GM19324 (cell line): ENCODE results near the gene DLST.
A peak's percentile ranks its signal among the peaks of the same experiment; 100 is the strongest.

ENCODE experiments used
- ATAC-seq: cut with Tn5 transposase; IDR thresholded peaks from one replicate; pipeline ENCODE4 v1.9.1; 2021; ENCODE audit warnings: mild to moderate bottlenecking, moderate library complexity; ENCODE audit not compliant: unreplicated experiment, low FRiP score

Gene DLST

DNA sequence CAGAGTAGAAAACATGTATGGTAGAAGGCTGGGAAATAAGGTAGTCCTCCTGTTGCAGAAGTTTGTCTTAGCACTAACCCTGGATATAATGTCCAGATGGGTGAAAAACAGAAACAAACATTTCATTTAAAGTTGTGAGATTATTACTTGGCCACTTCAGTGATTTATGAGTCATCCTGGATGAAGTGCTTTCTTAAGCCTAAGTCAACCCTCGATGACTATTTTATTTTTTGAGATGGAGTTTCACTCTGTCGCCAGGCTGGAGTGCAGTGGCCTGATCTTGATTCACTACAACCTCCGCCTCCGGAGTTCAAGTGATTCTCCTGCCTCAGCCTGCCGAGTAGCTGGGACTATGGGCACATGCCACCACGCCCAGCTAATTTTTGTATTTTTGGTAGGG is 10.2 kb downstream of the DLST start:
- no peak for ATAC-seq

DNA sequence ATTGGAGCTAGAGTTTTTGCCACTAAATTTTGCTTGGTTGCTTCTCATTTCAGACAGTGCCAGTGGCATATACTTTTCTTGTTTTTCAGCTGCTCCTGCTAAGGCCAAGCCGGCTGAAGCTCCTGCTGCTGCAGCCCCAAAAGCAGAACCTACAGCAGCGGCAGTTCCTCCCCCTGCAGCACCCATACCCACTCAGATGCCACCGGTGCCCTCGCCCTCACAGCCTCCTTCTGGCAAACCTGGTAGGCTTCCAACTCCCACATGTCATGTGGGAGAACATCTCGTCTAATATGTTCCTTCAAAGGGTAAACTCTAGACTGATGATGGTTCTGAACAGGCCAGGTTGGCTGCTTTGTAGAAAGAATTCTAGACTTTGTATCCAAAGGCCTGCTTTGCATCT is 11.0 kb downstream of the DLST start:
- no peak for ATAC-seq

DNA sequence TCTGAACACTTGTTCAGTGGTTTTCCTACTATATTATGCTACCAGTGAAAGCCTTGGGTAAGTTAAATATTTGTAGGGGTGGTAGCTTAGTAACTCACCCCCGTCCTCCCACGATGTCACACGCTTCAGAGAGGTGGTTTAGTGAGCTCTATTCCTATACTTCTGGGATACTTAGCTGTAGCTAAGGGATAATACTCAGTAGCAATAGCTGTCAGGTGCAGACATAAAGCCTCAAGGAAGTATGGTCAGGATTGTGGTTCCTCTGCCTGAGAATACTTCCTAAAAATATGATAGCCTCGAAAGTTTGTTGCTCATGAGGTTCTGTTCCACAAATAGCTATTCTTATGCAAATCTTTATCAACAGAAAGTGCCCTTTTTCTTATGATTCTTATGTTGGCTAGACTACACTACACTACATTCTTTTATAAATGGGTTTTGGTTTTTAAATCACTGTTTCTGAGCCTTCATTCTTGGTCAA is 11.9 kb downstream of the DLST start:
- peak; percentile 56 for ATAC-seq

DNA sequence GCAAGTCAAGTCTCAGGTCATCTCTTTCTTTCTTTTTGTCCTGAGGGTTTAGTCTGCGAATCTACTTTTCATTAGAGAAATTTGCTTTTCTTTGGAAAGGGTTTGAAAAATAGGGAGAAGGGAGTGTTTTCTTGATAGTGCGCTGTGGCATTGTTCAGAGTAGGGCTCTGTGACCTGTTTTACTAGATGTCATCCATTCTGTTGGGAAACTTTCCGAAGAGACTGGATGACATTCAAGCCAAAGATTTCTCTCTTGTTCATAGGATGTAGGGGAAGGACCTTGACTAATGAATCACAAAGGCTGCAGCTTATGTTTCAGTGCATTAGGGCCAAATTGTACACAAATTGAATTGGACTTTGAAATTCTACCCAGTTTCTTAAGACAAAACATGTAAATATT is 14.7 kb downstream of the DLST start:
- no peak for ATAC-seq

DNA sequence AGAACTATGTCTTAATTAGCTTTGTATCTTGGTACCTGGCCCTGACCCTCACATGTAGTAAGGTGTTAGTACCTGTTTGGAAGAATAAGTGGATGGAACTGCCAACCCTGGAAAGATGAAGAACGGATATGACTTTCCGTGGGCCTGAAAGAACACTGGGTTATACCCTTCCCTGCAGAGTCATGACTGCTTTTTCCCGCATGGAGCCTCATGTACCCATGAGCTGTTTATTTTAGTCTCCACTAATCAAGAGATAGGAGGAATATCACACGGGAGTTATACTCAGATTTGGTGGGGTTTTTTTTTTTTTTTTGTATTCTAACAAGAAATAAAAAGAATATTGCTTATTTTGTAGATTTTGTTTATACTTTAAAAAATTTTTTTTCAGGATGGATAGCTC is 15.9 kb downstream of the DLST start:
- no peak for ATAC-seq

DNA sequence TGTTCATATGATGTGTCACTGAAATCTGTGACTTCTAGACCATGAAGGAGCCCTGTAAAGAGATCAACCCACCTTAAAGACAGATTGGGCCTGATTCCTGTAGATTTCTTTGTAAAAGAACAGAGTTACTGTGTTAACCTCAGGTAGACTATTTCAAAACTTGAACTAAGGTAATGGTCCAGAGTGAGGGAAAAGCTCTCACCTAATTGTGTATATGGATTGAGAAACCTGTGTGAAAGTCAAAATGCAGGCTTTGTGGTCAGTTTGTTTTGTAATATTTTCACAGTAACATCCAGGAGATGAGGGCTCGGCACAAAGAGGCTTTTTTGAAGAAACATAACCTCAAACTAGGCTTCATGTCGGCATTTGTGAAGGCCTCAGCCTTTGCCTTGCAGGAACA is 16.4 kb downstream of the DLST start:
- no peak for ATAC-seq

DNA sequence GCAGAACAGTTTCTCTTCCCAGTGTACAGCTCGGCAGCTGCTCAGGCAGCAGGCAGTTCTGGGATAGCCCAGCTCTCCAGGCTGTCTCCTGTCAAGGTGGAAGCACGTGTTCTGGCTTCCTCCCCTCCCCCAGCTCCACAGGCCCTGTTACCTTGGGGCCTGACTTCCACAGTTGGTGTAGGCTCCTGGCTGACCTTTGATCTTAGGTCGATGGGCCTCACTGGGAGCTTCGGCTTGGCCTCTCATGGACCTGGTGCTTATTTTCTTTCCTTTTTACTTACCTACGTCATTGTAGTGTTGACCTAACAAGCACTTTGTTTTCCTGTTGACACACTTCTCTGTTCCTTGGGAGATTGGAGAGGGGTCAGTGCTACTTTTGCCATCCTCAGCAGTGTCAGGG is 17.0 kb downstream of the DLST start:
- no peak for ATAC-seq

DNA sequence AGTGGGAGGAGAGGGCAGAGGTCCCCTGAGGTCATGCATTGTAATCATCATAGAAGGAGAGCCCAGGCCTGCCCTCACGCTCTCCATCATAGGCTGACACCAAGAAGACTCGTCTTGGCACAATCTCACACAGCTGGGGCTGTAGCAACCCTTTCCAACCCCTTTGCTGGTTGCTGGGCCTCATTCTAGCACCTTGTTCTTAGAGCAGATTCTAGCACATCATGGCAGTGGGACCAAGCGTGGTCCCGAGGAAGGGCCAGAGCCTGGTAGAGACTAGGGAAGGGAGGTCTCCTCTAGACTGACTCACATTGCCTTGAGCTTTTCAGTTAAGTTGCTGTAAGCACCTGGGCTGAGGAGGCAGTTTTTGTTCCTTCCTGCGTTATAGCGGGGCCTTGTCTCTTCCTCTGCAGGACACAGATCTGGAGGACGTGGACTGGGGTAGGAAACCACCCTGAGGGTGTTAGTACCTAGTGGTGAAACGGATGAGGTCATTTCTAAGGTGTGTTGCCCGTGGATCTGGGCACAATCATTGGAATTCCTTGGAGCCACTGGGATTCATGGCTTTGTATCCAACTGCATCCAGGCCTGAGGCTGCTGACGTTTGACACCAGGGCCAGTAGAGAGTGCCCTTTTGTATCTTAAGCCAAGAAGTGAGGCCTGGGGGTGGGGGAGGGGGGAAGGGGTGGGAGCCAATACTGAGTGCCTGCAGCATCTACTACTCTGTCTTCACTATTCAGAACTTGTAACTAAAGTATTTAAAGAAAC is 21.4 kb downstream of the DLST start:
- ATAC-seq = no peak

DNA sequence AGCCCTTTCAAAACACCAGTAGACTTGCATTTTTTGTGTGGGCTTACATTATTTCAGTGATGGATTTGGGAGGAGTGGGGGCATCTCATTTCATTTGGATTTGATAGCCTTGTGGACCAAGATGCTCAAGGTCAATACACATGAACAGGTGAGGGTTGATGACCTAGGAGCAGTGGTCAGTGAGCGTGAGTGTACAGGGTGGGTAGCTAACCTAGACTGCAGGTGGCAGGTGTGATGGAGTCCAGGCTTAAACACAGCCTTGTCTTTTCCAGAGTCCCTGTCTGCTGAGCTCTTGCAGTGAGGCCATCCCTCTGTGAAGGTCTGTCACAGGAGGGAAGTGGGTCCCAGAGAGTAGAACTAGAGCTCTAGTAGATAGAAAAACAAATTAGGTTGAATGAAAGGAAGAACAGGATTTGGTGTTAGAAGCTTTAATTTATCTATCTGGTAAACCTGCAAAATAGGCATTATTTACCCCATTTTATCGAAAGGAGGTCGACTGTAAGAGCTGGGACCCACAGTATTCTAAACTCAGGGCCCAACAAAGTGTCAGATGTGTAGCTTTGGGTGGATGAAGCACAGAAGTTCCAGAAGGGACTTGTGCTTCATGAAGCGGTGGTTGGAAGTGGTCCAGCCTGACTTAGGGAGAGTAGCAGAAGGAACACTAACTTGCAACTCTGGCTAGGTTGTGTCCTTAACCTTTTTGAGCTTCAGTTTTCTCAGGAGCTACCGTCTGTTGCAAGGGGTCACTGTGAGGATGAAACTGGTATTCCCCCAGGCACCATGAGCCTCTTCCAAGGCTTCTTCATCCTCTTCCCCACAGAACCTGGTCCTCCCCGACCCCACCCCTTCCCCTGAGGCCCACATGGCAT is 23.2 kb downstream of the DLST start:
- ATAC-seq = no peak

DNA sequence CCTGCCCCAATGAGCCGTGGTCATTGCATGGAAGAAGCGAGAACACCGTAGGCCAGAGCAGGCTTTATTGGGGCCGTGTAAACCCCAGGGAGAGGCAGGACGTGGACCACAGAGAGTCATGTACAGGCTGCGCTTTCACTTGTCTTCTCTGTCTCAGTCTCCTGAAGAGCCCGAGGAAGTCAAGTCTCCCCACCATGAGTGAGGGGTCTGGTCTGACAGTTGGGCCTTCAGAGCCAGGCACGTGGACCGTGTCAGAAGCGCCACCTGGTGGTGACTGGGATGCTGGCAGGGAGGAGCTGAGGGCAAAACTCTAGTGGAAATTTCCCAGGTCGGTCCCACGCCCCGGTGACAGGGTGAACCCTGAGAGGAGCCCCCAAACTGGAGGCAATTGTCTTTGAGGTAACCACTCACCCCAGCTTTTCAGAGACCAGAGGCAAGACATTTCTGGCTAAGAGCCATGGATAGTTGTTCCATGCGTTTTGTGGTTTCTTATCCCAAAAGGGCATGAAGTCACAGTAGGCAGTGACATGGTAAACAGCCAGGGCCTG is 24.0 kb downstream of the DLST start:
- ATAC-seq = no peak

DNA sequence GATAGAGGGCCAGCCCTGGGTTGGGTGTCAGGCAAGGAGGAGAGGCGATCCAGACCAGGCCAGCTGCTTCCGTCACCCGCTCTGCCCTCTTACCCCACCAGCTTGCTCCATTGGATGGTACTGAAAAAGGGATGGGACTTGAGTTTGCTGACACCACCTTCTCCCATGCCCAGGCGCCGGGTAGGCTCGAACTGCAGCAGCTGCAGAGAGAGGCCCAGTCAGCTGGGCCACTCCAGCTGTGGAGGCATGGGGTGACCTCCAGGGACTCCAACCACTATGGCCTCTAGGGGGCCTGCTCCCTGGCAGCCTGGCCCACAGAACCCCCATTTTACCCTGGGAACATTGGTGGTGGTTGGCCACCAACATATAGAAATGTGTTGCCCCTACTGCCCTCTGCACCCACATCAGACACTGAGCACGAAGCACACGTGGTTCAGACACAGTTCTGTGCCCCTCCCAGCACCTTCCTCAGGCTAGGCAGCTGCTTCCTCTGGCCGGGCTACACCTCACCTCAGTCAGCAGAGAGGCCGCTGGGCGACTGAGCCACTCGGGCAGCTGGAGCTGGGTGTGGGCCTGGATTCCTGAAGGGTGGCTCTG is 25.3 kb downstream of the DLST start:
- no peak for ATAC-seq

DNA sequence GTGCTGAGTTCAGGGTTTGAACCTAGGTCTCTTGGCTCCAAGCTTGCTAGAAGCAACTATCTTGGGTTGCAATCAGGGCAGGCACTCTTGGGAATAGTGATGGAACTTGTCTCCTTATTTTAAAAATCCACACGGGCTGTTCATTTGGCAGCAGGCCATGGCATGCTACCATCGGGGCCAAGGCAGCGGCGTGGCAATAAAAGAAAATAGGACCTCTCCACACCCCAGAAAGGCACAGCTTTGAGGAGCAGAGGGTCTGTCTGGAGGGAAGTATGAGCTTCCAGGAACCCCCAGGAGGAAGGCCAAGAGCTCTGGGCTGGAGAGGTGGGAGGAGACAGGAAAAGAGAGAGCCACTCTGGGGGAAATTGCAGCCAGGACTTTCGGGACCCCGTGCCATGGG is 26.0 kb downstream of the DLST start:
- ATAC-seq = no peak

DNA sequence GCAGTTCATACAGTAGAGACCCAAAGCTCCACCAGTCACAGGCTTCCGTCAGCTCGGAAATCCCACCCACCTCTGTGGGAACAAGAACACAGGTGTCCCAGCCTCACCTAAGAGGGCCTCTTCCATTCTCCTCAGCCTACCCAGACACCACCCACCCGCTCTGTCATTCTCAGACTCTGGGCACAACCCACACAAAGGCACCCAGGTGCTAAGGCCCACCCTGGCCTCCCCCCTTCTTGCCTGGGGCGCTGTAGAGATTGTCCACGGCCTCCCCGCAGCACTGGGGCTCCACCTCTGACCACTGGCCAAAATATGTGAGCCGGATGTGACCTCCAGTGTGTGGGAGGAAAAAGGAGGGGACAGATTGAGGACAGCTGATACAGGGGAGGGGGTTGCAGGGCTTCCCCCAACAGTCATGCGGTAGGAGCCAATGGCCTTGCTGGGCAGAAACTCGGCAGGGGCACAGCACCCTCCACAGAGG is 27.2 kb downstream of the DLST start:
- no peak for ATAC-seq

DNA sequence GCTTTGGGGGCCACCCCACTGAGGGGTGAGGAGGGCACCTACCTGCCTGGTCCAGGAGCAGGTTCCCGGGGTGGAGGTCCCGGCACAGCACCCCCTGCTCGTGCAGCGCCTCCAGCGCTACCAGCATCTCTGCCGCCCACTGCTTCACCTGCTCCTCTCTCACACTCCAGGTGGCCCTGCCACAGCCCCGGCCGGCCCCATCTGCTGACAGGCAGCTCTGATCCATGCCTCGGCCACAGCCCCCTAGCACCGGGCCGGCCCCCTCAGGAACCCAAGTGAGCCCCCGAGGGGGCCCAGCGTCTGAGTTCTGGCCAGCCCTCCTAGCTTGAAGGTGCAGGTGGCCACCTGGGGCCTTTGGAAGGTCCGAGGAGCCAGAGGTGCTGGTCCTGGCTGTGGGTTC is 27.8 kb downstream of the DLST start:
- ATAC-seq = no peak

DNA sequence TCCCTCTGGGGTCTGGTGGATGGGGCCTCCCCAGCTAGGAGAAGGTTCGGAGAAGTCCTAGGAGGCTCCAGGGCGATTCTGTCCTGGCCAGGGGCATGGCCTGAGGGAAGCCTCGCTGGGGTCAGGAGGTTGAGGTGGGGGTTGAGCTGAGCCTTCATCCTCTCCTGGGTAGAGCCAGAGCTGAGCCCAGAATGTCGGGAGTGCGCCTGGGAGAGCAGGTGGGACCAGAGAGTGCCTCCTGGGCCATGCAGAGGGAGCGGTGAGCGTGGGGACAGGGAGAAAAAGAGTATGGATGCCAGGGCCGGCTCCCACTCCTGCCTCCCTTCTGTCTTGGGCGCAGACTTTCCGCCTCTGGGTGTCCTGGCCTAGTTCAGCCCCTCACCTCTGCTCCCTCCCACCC is 28.2 kb downstream of the DLST start:
- no peak for ATAC-seq

DNA sequence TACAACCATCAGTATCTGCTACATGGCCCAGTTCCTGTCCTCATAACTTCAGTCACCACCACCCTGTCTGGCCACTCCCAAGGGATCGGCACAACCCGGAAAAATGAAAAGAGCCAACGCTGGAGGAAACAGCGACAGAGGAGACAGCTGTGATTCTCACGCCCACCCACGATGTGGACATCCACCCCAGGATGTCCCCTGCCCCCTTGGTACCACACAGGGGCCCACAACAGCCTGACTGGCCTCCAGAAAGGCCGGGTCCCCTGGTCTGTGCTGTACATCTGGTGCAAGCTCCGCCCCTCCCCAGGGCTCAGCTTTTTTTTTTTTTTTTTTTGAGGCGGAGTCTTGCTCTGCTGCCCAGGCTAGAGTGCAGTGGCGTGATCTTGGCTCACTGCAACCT is 28.8 kb downstream of the DLST start:
- ATAC-seq = no peak

DNA sequence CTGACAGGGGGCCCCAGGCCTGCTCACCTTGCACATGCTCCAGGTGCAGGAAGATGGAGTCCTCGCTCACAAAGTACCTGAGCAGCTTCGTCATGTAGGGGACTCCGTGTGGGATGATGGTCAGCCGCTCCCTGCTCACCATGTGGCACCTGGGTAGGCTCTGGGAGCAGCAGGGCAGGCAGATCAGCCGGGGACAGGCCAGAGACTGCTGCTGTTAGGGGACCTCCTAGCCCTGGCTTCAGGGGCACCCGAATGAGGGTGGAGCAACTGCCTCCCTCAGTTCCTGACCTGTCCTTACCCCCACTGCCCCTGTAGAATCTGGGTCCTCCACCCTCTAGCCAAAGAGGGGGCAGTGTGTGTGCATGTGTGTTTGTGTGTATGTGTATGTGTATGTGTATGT is 29.5 kb downstream of the DLST start:
- ATAC-seq = no peak

DNA sequence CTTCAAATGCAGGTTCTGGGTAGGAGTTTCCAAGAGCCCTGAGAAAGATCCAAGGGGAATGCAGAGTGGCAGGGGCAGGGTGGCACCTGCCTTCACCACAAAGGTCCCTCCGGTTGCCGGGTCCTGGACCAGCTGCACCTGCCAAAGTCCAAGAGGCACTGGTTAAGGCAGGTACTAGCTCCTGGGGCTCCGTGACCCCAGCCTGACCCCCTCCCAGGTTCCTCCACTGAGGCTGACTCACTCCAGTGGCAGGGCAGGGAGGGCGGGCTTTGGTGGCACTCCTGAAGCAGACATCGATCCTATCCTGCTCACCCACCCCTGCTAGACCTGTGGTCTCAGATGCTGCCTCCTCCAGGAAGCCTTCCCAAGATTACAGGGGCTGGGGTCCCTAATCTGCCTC is 30.0 kb downstream of the DLST start:
- no peak for ATAC-seq

DNA sequence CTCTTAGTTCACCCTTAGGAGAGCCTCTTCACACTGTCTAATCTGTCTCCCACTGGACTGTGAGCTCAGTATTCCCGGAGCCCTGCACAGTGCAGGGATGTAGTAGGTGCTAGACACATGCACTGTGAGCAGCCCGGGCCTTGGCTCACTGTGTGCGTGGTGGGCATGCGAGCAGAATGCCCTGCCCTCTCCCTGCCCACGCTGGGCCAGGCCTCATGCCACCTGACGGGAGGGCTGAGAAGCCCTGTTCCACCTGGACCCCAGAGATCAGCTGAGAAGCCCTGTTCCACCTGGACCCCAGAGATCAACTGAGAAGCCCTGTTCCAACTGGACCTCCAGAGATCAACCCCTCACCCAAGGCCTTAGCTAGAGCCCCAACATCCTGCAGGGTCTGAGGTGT is 30.4 kb downstream of the DLST start:
- no peak for ATAC-seq

DNA sequence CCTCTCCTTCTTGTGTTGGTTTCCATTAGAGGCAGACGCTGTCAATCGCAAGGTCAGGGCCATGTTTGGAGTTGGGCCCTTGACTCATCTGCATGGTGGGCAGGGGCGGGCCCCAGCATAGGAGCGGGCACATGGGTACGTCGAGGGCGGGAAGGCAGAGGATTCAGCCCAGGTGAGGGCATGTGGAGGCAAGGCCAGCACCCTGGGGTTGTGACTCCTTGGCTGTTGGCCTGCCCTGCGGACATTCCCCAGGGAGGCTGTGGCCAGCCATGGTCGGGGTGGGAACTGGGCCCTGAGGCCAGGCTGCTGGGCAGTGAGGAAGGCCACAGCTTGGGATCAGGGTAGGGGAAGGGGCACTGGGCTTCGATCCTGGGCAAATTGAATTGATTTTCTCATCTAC is 31.1 kb downstream of the DLST start:
- ATAC-seq = no peak

DNA sequence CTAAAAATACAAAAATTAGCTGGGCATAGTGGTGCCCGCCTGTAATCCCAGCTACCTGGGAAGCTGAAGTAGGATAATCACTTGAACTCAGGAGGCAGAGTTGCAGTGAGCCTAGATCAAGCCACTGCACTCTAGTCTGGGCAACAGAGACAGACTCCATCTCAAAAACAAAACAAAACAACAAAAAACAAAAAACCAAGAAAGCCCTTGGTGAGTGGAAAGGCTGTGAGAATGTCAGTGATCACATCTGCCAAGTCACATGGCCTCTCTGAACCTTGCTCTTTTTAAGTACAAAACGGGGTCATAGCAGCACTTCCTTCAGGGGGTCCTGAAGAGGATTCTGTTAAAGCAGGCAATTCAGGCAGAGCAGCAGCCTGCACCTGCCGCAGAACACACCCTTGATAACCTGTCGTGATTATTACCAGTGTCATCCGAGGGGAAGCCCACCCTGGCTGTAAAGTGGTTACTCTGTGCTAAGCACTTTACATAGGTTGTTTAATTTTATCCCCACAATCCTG is 31.7 kb downstream of the DLST start:
- ATAC-seq = no peak
